Measurements from ENCODE around the gene ZNF135. TPM values are rescaled to one million over a fixed set of nuclear protein-coding genes. Genes with fewer than 3 reads are reported as not detected.

Gene ZNF135
- 0.41 and 0.54 TPM in 2 replicates for polyA plus RNA-seq (2012; rRNA removed)
- polyA plus RNA-seq (2012; cell fraction: cytosol; rRNA removed), result 0.28 and 0.31 TPM in 2 replicates
- 1.9 and 2.1 TPM in 2 replicates for polyA plus RNA-seq (2012; cell fraction: nucleus; rRNA removed)

DNA sequence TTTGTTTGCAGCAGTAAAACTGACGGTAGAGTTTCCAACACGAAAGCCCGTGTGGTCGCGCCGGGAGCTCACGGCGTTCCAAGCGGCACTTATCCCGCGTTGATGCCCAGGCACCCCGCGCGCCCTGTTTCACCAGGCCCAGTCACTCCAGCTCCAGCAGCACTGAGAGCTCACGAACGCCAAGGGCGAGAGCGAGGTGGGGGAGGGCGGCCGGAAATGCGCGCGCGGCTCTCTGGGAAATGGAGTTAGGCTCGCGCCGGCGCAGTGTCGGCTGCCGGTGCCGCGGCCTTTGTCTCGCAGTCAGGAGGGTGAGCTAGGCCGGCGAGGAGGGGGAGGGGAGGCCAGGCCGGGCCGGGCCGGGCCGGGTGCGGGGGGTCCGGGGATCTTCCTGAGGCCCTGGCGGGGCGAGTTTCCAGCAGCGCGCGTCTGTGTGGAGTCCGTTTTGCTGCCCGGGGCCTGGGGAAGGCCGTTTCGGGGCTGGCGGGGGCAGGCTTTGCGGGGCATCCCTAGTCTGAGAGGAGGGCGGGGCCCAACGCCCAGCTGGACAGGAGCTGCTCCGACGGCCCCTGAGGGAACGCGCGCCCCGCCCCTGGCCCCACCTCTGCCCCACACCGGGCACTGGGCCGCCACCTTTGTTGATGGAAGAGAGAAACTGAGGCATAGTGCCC lies at the start of gene ZNF135:
TSS of gene ZNF135 (plus strand) at position 280 of the 668 bp plus-strand sequence. CDS start 721 bp downstream, outside the sequence.
- H3K27me3 ChIP-seq (ENCODE audit: insufficient read depth), result no peaks in the 10 kb centered on the region
- 27% methylated on average over 29 of the region's 62 CpGs for WGBS (ENCODE audit: low lambda C conversion rate)
- no peak within 1 kb of the TSS for H3K27ac ChIP-seq (ENCODE audit: low read depth in 2 of 2, low read length in 1 of 2)
- H3K79me2 ChIP-seq (ENCODE audit: insufficient read depth), result no peaks in the 10 kb centered on the region
- H2AFZ ChIP-seq (ENCODE audit: low read depth), result no peak within 1 kb of the TSS
- no peak for TF ChIP-seq IRF3 (IDR thresholded peaks at IDR 0.05; ENCODE audit: low read depth, low read length)
- peak; percentile 41 for TF ChIP-seq CHD2 (IDR thresholded peaks at IDR 0.05; ENCODE audit: low read length, partially characterized antibody)
- no peak for TF ChIP-seq RXRA (IDR thresholded peaks at IDR 0.05; ENCODE audit: borderline replicate concordance, low read depth)
- no peak for TF ChIP-seq JUND (IDR thresholded peaks at IDR 0.05)
- no peak for TF ChIP-seq TAF1 (IDR thresholded peaks at IDR 0.05; ENCODE audit: borderline replicate concordance, low read depth, low read length)
- TF ChIP-seq, protein P1, sequence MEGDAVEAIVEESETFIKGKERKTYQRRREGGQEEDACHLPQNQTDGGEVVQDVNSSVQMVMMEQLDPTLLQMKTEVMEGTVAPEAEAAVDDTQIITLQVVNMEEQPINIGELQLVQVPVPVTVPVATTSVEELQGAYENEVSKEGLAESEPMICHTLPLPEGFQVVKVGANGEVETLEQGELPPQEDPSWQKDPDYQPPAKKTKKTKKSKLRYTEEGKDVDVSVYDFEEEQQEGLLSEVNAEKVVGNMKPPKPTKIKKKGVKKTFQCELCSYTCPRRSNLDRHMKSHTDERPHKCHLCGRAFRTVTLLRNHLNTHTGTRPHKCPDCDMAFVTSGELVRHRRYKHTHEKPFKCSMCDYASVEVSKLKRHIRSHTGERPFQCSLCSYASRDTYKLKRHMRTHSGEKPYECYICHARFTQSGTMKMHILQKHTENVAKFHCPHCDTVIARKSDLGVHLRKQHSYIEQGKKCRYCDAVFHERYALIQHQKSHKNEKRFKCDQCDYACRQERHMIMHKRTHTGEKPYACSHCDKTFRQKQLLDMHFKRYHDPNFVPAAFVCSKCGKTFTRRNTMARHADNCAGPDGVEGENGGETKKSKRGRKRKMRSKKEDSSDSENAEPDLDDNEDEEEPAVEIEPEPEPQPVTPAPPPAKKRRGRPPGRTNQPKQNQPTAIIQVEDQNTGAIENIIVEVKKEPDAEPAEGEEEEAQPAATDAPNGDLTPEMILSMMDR (IDR thresholded peaks at IDR 0.05), result no peak
- no peak for TF ChIP-seq MAX (IDR thresholded peaks at IDR 0.05; ENCODE audit: low read depth)
- no peak for TF ChIP-seq SMC3 (IDR thresholded peaks at IDR 0.05; ENCODE audit: low read depth, low read length)
- no peak for TF ChIP-seq SIN3A (IDR thresholded peaks at IDR 0.05; ENCODE audit: borderline replicate concordance, low read depth, low read length)
- no peak for TF ChIP-seq GATA2 (CRISPR knock-in tag; IDR thresholded peaks at IDR 0.05)
- TF ChIP-seq GABPA (IDR thresholded peaks at IDR 0.05; ENCODE audit: low read depth), result peak; percentile 42; the same call in 1 of the 2 replicates
- TF ChIP-seq FOXJ3 (CRISPR knock-in tag; IDR thresholded peaks at IDR 0.05), result no peak
- peak; percentile 28; the same call in 1 of the 2 replicates for TF ChIP-seq NRF1 (IDR thresholded peaks at IDR 0.05; ENCODE audit: low read depth, low read length)
- H3K4me2 ChIP-seq, result no peak within 1 kb of the TSS
- no peaks in the 10 kb centered on the region for H3K9me3 ChIP-seq
- H4K20me1 ChIP-seq (ENCODE audit: insufficient read depth), result no peaks in the 10 kb centered on the region
- POLR2A ChIA-PET, result interaction anchor here (1.0 to 1.4 kb wide), 4 partner anchors 13 to 244 kb away, joined by 3 to 5 read pairs (median 4); partner anchors contain the start of genes ZNF274, ZNF552 and ZNF606
- H3K9me2 ChIP-seq, result no peaks in the 10 kb centered on the region
- peak within 1 kb of the TSS in 1 of 2 experiments; percentile 28; a peak in 2 of 4 replicates for H3K4me3 ChIP-seq (ENCODE audit: low read depth in 2 of 2, low read length in 1 of 2)
- no peaks in the 10 kb centered on the region for H3K4me1 ChIP-seq (ENCODE audit: control insufficient read depth in 1 of 2, insufficient read depth in 2 of 2, low read depth in 1 of 2, low read length in 1 of 2)
- H3K36me3 ChIP-seq (replicated peaks in 1 of 2; ENCODE audit: control insufficient read depth in 1 of 2, insufficient read depth in 2 of 2, low read length in 1 of 2), result no peaks in the 10 kb centered on the region
- H3F3A ChIP-seq (replicated peaks; ENCODE audit: insufficient read depth), result no peaks in the 10 kb centered on the region
- H3K9ac ChIP-seq, result no peak within 1 kb of the TSS
- DNase-seq, result peak; percentile 90
- CTCF ChIA-PET, result no interaction called here

GRCh38 chr19:58009301-58009665 lies 49.8 kb upstream of the ZNF135 start:
- Histone ChIP-seq H2AFZ (ENCODE audit: low read depth) (no peak overlapping the region), H3K27me3 (ENCODE audit: insufficient read depth) (no peaks in the 10 kb centered on the region), H3K27ac (ENCODE audit: low read depth in 2 of 2, low read length in 1 of 2) (no peak overlapping the region), H3K9ac (no peak overlapping the region), H3K4me1 (ENCODE audit: control insufficient read depth in 1 of 2, insufficient read depth in 2 of 2, low read depth in 1 of 2, low read length in 1 of 2) (no peaks in the 10 kb centered on the region), H3K9me2 (no peaks in the 10 kb centered on the region), H3K4me3 (ENCODE audit: low read depth in 2 of 2, low read length in 1 of 2) (no peak overlapping the region), H3K4me2 (no peak overlapping the region), H3K9me3 (peaks cover 3% of the 10 kb centered on the region), H3K36me3 (replicated peaks in 1 of 2; ENCODE audit: control insufficient read depth in 1 of 2, insufficient read depth in 2 of 2, low read length in 1 of 2) (no peaks in the 10 kb centered on the region), H3F3A (replicated peaks; ENCODE audit: insufficient read depth) (no peaks in the 10 kb centered on the region), H3K79me2 (ENCODE audit: insufficient read depth) (no peaks in the 10 kb centered on the region), H4K20me1 (ENCODE audit: insufficient read depth) (no peaks in the 10 kb centered on the region)
- CTCF ChIA-PET, result no interaction called here
- POLR2A ChIA-PET, result no interaction called here
- 37% methylated on average over 18 of the region's 21 CpGs for WGBS (ENCODE audit: low lambda C conversion rate)
- no peak for DNase-seq
- TF ChIP-seq, protein P1 (IDR thresholded peaks at IDR 0.05), result no peak
- TF ChIP-seq RCOR1 (IDR thresholded peaks at IDR 0.05; ENCODE audit: low read length), result no peak
- no peak for TF ChIP-seq FOSL2 (IDR thresholded peaks at IDR 0.05; ENCODE audit: borderline replicate concordance, low read depth)
- TF ChIP-seq GABPA (IDR thresholded peaks at IDR 0.05; ENCODE audit: low read depth), result no peak
- TF ChIP-seq TCF12 (IDR thresholded peaks at IDR 0.05), result no peak
- no peak for TF ChIP-seq ELF1 (IDR thresholded peaks at IDR 0.05)
- TF ChIP-seq MAX (IDR thresholded peaks at IDR 0.05; ENCODE audit: low read depth), result no peak
- TF ChIP-seq, protein P2, sequence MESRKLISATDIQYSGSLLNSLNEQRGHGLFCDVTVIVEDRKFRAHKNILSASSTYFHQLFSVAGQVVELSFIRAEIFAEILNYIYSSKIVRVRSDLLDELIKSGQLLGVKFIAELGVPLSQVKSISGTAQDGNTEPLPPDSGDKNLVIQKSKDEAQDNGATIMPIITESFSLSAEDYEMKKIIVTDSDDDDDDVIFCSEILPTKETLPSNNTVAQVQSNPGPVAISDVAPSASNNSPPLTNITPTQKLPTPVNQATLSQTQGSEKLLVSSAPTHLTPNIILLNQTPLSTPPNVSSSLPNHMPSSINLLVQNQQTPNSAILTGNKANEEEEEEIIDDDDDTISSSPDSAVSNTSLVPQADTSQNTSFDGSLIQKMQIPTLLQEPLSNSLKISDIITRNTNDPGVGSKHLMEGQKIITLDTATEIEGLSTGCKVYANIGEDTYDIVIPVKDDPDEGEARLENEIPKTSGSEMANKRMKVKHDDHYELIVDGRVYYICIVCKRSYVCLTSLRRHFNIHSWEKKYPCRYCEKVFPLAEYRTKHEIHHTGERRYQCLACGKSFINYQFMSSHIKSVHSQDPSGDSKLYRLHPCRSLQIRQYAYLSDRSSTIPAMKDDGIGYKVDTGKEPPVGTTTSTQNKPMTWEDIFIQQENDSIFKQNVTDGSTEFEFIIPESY (IDR thresholded peaks at IDR 0.05; ENCODE audit: borderline replicate concordance, low read depth), result no peak

Data from SK-N-SH (cell line).